ENCODE measurements around the gene MYO1D.

DNA sequence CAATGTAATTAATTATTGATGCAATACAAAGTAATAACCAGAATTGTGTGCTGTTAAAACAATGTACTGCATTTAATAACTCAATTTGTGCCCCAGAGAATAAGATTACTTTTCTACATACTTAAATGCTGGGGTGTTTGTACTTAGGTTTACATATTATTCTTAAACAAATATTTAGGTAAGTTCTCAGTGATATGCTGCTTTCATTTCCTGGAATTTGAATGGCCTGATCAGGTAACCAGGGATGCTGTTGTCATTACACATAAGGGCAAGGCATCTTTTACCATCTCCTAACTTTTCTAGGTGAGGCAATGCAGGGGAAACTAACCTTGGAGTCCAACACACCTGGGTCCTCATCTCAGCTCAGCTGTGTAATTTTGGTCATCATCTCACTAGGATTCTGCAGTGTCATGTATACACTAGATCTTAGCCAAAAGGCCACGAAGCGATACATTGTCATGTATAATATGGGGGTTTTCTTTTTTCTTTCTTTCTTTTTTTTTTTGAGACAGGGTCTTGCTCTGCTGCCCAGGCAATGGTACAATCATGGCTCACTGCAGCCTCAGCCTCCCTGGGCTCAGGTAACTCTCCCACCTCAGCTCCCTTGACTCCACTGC, 45.2 kb downstream of the MYO1D start:
- TF ChIP-seq, protein P1, sequence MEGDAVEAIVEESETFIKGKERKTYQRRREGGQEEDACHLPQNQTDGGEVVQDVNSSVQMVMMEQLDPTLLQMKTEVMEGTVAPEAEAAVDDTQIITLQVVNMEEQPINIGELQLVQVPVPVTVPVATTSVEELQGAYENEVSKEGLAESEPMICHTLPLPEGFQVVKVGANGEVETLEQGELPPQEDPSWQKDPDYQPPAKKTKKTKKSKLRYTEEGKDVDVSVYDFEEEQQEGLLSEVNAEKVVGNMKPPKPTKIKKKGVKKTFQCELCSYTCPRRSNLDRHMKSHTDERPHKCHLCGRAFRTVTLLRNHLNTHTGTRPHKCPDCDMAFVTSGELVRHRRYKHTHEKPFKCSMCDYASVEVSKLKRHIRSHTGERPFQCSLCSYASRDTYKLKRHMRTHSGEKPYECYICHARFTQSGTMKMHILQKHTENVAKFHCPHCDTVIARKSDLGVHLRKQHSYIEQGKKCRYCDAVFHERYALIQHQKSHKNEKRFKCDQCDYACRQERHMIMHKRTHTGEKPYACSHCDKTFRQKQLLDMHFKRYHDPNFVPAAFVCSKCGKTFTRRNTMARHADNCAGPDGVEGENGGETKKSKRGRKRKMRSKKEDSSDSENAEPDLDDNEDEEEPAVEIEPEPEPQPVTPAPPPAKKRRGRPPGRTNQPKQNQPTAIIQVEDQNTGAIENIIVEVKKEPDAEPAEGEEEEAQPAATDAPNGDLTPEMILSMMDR (IDR thresholded peaks at IDR 0.05): no peak
- TF ChIP-seq POLR2A (IDR thresholded peaks at IDR 0.05): no peak
